ENCODE results near the gene WDR6.

- TF ChIP-seq CTCF (IDR thresholded peaks at IDR 0.05; ENCODE audit: insufficient read depth, low read length, poor library complexity, severe bottlenecking) (no peak), EZH2phosphoT487 (conservative IDR thresholded peaks at IDR 0.05; ENCODE audit: low read length) (no peak)
Observed at GRCh38 chr3:49009396-49009795, 2.2 kb downstream of the WDR6 start.
